HG03439 (cell line): ENCODE measurements around the gene COPS3.
"Not testable (repeated sequence)": the region's sequence is repeated elsewhere in the genome, so short reads cannot be mapped to it uniquely, and the experiment has no call there.

Experiments used
- ATAC-seq: cut with Tn5 transposase; IDR thresholded peaks from one replicate; pipeline ENCODE4 v1.9.1; 2021; ENCODE audit warnings: mild to moderate bottlenecking, moderate library complexity; ENCODE audit not compliant: unreplicated experiment

Gene COPS3

GRCh38 chr17:17303010-17303846 lies 22.2 kb upstream of the COPS3 start, which contains the start of gene NT5M:
NT5M (plus strand) TSS chr17:17303373; CDS start chr17:17303551, 178 bp downstream.
- ATAC-seq, result peak; percentile 55

DNA sequence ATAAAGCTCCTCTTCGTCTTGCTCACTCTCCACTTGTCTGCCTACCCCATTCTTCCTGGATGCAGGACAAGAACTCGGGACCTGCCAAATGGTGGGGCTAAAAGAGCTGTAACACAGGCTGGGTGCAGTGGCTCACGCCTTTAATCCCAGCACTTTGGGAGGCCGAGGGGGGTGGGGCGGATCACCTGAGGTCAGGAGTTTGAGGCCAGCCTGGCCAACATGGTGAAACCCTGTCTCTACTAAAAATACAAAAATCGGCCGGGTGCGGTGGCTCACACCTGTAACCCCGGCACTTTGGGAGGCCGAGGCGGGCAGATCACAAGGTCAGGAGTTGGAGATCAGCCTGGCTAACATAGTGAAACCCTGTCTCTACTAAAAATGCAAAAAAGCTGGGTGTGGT lies 20.6 kb upstream of the COPS3 start:
- not testable (repeated sequence) for ATAC-seq

GRCh38 chr17:17300624-17301568 lies 19.9 kb upstream of the COPS3 start:
- no peak for ATAC-seq

- ATAC-seq, result no peak
Observed at GRCh38 chr17:17298108-17298507, 17.1 kb upstream of the COPS3 start.

DNA sequence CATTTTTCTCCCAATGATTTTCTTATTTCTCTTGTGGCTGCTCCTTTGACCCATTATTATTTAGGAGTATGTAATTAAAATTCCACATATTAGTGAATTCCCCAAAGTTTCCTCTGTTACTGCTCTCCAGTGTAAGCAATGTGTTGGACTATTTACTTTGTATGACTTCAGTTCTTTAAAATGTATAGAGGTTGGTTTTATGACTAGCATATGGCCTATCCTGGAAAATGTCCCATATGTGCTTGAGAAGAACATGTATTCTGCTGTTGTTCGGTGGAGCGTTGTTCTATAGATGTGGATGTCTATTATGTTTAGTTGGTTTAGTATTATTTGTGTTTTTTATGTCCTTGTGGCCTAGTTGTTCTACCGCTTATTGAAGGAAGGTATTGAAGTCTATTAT lies 16.2 kb upstream of the COPS3 start:
- ATAC-seq, result no peak

DNA sequence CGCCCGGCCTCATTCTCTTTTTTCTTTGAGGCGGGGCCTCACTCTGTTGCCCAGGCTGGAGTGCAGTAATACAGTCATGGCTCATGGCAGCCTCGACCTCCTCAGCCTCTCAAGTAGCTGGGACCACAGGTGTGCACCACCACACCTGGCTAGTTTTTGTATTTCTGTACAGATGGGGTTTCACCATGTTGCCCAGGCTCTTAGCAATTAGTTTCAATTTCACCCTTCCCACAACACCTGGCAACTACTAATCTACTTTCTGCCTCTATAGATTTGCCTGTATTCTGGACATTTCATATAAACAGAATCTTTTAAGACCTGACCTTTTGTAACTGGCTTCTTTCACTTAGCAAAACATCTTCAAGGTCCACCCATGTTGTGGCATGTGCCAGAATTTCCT lies 14.1 kb upstream of the COPS3 start:
- no peak for ATAC-seq

GRCh38 chr17:17289701-17290100 lies 8.7 kb upstream of the COPS3 start:
- no peak for ATAC-seq

GRCh38 chr17:17289086-17289485 lies 8.0 kb upstream of the COPS3 start:
- no peak for ATAC-seq

DNA sequence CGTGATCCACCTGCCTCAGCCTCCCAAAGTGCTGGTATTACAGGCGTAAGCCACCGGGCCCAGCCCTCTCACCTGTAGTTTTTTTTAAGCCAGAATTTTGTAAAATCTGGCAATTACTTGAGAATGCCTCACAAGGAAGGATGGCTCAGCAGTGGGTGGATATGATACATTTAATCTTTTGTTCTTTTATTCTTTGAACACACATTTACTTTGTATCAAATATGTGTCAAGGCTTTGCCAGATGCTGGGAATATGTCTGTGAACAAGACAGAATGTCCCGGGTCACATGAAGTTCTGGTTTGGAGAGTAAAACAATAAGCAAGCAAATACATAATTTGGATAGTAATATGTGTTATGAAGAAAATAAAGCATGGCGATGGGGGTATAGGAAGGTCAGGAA lies 4.9 kb upstream of the COPS3 start:
- ATAC-seq, result no peak

DNA sequence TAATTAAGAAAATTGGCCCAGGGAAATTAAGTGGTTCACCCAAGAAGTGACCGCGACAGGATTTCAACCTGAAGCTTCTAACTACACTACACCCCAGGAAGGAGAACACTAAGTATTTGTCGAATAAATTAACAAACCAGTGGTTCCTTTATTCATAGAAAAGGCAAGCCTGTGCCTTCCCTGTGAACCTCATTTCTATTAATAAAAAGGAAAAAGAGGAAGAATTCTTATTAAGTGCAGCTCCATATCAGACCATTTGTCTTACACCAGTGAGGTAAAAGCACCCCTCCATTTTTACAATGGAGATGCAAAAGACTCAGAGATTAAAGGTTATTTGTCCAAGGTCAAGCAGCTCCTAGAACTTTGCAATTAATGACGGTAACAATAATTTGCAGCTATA lies 1.7 kb downstream of the COPS3 start:
- no peak for ATAC-seq

DNA sequence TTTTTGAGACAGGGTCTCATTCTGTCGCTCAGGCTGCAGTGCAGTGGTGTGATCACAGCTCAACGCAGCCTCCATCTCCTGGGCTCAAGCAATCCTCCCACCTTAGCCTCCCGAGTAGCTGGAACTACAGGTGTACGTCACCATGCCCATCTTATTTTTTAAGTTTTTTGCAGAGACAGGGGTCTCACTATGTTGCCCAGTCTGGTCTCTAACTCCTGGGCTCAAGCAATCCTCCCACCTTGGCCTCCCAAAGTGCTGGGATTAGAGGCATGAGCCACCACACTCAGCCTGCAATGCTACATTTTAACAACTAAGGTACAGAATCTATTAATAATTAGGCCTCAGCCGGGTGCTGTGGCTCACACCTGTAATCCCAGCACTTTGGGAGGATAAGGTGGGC lies 3.6 kb downstream of the COPS3 start:
- not testable (repeated sequence) for ATAC-seq

GRCh38 chr17:17275971-17276370 lies 5.1 kb downstream of the COPS3 start:
- ATAC-seq, result no peak

GRCh38 chr17:17269926-17270773 lies 10.9 kb downstream of the COPS3 start:
- no peak for ATAC-seq

DNA sequence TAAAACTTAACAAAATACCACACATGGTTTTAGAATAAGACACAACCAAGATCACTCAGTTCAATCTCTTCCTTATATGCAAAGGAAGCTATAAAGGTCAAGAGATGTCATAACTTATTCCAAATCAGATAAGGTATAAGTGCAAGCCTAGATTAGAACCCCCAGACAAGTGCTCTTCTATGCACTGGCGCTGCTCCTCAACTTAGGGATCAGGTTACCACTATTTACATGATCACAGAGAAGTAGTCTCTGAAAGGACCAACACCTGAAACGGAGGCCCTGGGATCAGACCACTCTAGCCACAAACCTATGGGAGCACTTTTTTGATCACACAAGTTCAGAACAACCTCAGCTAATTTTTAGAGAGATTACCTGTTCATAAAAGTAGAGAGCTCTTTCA lies 16.6 kb downstream of the COPS3 start:
- no peak for ATAC-seq

DNA sequence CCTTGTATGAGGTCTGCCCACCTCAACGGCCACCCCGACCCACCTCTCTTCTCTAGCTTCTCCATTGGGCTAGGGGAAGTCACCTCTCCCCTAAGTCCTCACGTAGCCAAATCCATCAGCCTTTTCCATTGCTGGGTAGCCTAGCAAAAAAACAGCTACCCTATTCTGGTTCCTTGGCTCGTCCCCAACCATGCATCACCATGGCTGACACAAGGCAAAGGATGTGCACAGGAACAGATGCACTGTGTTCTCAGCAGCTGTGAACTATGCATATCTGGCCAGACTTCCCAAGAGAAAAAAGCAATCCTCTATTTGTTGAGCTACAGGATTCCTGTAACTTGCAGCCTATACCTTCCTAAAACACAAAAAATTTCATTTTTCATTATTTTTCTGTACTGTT lies 22.0 kb downstream of the COPS3 start:
- no peak for ATAC-seq

- no peak for ATAC-seq
Observed at GRCh38 chr17:17258011-17258410, 23.0 kb downstream of the COPS3 start.

- no peak for ATAC-seq
Observed at GRCh38 chr17:17256316-17256715, 24.7 kb downstream of the COPS3 start.

GRCh38 chr17:17255689-17256088 lies 25.4 kb downstream of the COPS3 start:
- not testable (repeated sequence) for ATAC-seq

DNA sequence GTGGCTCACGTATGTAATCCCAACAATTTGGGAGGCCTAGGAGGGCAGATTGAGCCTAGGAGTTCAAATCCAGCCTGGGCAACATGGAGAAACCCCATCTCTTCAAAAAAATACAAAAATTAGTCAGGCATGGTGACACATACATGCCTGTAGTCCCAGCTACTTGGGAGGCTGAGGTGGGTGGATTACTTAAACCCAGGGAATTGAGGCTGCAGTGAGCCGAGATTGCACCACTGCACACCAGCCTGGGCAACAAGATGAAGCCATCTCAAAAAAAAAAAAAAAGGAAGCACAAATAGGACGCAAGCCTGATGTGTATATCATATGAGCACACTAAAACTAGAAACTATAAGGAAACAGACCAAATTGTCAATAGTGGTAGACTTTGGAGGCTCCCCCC lies 27.0 kb downstream of the COPS3 start:
- no peak for ATAC-seq

DNA sequence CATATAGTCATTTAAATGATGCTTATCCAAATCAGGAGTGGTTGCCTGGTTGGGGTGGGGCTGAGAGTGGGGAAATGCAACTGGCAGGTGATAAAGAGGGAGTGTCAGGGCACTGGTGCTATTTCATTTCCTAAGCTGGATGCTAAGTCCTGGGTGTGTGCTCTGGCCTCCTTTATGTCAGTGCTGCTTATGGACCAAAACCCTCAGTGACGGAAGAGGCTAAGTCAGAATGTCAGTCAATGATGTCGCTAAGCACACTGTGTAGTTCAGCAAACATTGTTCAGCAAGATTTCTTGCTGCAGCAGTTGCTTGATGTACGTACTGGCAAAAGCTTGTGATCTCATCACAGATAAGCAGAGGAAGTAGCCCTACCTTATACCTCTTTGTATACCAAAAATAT lies 27.6 kb downstream of the COPS3 start:
- no peak for ATAC-seq

- no peak for ATAC-seq
Observed at GRCh38 chr17:17252149-17252661, 28.8 kb downstream of the COPS3 start.
